Kasumi-1 (cell line): ENCODE data around the gene ARF1.

Experiments used
- DNase-seq, 2 experiments: peaks; one replicate each; lab custom pipeline; 2025; lab: John Stamatoyannopoulos, UW

ARF1 gene

DNA sequence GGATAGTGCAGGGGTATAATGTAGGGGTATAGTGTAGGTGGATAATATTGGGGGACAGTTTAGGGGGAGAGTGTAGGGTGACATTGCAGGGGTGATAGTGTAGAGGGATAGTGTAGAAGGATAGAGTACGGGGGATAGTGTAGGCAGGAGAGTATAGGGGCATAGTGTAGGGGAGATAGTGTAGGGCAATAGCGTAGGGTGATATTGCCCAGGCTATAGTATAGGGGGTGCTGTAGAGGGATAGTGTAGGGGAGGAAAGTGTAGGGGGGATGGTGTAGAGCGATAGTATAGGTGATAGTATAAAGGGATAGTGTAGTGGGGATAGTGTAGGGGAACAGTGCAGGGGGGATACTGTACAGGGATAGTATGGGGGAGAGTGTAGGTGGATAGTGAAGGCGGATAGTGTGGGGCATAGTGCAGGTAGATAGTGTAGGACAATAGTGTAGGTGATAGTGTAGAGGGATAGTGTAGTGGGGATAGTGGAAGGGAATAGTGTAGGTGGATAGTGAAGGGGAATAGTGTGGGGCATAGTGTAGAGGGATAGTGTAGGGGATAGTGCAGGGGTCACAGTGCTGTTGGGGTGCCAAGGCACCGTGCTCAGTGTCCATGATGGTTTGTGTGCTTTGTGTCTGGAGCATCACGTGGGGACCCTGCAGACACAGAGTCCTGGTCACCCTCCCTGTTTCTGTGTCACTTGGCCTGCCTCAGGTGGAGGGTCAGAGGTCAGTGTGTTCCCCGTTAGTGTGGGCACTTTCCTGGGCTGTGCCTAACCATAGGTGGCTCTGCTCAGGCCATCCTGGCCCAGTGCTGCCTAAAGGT, 10.5 kb upstream of the ARF1 start:
- DNase-seq, result no peak

DNA sequence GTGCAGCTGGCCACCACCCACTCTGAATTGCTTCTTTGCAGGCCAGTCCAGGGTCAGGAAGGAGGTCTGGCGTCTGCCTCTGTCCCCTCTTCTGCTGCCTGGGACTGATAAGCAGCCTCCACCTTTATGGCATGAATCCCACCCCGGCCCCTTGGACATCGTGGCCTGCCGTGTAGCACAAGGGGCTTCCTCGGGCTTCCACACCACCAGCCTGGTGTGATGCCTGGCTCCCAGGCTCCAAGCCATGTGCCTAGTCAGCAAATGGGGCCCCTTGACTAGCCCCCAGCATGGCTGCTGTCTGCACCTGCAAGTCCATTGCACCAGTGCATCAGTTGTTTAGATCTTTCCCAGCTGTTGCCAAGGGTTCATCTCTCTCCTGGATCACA, 9.9 kb upstream of the ARF1 start:
- DNase-seq, result no peak

DNA sequence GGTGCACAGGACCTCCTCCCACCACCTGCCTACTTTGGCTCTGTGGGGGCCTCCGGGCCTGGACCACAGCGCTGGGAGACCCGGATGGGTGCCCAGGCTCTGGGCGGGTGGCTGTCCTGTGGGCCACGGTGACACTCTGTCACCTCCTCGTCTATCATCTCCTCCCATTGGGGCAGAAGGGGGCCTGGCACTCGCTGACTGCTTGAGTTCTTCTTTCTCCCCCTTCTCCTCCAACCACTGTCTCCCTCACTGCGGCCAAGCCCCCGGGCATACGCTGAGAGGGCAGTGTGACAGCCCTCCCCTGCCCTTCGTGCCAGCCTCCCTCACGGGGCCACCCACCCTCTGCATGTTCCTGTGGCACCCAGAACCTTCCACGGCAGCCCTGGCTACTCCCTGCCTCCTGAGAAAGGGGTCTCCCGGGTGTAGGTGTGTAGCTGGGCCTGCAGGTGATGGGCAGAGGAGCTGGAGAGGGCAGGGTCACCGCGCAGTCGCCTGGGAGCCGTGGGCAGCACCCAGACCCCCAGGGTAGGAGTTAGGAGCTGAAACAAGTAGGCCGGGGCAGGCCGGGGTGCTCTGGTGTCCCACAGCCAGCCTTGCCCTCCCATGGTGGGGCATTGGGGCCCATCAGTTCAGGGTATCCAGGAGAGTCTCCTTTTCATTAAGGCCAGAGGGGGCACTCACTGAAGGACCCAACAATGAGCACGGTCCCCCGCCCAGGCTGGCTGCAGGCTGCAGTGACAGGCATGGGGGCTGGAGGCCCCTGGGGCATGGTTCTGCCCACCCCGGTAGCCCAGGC, 9.2 kb upstream of the ARF1 start:
- no peak for DNase-seq

DNA sequence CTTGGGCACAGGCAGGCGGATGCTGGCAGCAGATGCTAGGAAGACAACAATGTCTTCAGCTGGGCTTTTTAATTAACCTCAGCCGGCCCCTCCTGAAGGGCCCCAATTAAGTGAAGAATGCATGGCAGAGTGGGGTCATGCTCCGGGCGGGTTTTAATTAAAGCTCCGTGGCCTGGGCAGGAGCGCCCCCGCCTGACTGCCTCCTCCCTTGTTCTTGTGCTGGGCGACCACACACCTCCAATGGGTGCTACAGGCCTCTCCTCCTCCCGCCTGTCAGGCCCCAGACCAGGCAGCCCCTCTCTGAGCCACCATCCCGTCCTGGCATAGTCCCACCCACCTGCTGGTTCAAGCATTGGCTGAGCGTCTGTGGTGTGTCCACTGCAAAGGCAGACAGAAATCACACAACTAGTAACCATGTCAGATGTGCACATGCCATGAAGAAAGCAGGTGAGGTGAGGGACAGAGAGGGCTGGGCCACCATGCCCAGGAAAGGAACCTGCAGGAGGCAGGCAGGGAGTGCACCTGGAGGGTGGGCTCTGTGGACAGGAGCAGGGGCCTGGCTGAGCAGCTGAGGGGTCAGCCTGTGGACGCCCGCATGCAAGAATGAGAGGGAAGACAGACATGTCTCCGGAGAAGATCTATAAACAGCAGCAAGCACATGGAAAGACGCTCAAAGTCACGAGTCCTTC, 8.5 kb upstream of the ARF1 start:
- DNase-seq, result no peak

DNA sequence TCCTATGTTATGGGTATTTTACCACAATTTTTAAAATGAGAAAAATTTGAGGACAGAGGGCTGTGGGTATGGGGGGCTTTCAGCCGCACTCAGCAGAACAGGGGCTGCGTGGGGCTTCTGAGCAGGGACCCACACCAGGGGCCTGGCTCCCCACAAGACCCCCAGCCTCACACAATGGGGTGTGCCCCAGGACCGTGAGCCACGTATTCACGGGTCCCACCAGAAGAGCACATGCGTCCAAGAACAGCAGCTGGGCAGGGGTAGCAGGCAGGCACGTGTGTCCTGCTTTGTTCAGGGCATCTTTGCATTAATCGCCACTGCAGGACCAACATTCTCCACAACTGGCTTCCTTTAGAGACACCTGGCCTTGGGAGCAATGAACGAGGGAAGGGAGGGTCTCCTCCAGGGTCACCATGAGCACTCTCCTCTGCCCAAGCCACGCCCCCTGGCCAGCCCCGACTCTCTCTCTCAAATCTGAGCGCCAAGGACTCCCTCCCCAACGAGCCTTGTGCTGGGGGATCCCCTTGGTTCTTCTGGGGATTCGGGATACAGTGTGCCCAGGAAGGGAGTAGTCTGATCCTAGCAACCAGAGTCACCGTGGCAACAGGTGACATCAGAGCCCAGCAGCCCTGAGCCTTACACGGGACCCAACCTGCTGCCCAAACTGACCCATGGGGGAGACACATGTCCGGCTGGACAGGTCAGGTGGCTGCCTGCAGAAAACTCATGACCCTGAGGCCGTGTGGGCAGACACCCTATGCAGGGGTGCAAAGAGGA, 7.4 kb upstream of the ARF1 start:
- DNase-seq, result no peak

DNA sequence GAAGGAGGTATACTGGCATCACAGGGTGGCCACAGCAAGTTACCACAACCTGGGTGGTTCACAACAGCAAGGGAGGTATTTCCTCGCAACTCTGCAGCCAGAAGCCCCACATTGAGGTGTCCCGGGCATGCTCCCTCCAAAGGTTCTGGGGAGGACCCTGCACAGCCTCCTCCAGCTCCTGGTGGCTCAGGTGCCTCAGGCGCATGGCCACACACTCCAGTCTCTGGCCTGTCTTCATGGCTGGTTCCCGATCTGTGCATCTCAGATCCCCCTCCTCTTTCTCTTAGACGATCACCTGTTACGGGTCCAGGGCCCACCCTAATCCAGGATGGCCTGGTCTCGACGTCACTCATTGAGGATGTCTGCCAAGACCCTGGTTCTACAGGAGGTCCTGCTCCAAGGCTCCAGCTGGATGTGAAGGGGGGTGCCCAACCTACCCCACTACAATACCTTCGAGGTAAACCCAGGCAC, 6.7 kb upstream of the ARF1 start:
- no peak for DNase-seq

DNA sequence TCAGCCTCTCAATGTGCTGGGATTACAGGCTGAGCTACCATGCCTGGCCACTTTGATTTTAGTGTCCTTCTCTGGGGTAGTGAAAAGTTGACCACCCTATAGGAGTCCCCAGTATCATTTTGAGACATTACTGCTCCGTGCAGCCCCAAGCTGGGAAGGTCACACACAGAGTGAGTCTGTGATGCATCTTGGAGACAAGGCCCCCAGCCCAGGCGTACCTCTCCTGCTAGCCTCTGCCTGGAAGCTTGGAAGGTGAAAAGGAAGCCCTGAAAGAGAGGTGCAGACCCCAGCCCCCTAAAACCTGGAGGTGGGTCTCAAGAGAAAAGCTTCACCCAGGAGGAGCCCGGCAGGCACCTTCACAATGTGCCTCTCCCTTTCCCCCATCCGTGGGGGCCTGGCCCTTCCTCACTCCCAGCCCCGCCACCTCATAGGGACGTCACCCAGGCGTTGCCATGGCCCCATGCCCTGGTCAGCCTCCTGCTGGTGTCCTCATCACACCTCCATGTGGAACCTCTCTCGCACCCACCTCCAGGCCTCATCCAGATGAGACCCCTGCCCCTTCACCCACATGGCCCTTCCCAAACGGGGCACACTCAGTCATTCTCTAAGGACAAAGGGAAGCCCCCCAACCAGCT, 5.6 kb upstream of the ARF1 start:
- DNase-seq, result no peak

DNA sequence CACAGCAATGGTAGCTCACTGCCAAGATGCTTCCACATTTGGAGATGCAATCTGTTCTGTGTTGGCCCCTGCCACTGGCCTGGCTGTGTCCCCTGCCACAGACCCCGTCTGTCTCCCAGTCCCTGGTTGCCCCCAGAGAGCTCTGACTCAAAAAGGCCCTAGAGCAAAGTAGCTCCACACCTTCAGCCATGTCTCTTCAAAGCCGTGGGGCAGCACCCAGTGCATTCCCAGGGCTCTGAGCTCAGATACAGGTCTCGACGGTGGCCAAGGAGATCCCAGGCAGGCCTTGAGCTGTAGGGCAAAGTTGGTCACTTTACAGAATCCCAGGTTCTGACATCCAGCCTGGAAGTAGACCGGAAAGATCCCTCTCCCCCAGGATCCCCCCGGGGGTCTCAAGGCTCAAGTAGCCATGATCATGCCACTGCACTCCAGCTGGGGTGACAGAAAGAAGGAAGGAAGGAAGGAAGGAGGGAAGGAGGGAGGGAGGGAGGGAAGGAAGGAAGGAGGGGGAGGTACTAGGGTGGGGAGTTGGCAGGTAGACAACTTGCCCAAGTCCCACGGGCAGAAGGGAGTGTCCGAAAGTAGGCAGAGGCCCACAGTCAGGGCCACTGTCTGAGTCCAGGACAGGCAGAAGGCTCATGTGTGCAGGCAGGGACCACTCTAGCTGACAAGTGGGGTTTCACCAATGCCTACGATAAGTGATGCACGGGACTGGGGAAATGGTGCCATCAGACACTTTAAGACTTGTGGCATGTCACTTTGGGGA, 4.8 kb upstream of the ARF1 start:
- no peak for DNase-seq

DNA sequence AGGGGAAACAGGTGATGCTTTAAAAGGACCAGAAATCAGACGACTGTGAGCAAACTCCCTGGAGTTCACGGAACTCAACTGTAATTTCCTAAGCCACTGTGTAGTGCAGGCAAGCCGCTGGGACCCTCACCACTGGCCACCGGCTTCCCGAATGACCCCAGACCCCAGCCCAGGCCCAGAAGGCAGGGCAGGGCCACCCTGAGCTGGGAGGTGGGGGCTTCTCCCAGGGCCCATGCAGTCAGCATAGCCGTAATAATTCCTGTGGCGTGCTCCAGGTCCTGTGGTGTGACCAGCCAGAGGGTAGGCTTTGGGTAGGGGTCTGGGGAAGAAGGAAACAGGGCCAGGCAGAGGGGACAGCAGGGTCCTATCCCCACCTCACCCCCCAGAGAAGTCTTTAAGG, 3.5 kb upstream of the ARF1 start:
- no peak for DNase-seq

DNA sequence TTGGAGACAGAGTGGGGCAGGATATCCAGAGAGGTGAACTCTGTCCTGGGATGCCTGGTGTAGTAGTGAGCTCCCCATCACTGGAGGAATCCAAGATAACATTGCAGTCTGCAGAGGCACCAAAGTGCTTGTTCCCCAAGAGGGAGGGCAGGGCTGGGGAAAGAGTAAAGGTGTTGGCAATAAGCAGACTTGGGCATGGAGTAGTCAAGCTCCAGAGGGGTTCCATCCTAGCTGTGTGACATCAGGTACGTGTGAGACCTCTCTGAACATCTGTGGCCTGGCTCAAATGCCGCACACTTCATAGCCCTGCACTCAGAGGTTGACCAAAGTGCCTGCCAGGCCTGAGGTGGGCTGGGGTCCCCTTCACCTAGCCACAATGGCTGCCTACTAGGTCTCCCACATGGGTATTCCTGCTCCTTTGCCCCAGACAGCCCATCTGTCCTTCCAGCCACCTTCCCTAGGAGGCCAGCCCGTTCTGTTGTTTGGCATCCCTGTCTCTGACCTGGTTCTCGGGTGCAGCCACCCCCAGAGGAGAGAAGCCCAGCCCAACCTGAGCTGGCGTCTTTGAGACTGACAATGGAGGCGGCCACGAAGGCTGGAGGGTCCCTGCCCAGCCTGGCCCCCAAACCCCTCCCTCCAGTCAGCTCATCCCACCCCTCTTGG, 2.8 kb upstream of the ARF1 start:
- no peak for DNase-seq

DNA sequence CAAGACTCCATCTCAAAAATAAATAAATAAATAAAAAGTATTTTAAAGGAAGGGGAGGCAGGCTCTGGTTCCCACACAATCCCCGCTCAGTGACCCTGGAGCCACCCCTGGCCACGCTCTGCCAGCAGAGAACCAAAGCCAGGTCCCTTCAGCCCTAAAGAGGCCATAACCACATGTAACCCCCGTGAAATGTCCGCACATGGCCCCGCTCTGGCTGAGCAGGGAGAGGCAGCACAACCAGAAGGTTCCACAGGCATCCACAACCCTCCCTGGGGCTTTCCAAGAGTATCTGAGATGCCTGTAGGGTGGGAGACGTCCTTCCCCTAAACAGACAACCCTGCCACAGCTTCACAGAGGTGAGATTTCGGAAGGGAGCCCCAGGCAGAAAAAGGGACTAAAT, 1.4 kb upstream of the ARF1 start:
- DNase-seq, result no peak

DNA sequence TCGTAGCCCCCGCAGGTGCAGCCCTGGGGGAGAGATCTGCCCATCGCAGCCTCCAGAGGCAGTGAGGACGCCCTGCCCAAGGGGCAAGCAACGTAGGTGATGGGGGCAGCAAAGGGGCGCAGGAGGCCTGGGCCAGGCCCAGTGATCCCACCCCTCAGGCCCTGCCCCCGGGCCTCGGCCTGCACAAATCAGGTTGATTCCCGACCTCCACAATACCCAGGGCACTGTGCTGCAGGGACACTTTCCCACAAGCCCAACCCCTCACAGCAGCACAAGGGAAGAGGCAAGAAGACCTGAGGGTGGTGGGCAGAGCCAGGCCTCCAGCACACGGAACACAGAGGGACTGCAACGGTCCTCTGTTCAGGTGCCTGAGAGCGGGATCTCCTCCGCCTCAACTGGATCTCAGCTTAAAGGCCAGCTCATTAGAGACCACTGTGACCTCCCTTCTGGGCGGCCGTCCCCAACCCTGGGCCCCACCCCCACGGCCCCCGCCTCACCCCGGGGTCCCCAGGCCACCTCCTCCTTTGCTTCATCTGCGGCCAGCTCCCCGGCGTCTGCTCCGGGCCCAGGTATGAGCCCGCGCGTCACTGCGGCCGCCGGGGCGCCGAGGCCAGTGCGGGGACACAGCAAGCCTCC, 812 bp upstream of the ARF1 start:
- DNase-seq, result no peak

DNA sequence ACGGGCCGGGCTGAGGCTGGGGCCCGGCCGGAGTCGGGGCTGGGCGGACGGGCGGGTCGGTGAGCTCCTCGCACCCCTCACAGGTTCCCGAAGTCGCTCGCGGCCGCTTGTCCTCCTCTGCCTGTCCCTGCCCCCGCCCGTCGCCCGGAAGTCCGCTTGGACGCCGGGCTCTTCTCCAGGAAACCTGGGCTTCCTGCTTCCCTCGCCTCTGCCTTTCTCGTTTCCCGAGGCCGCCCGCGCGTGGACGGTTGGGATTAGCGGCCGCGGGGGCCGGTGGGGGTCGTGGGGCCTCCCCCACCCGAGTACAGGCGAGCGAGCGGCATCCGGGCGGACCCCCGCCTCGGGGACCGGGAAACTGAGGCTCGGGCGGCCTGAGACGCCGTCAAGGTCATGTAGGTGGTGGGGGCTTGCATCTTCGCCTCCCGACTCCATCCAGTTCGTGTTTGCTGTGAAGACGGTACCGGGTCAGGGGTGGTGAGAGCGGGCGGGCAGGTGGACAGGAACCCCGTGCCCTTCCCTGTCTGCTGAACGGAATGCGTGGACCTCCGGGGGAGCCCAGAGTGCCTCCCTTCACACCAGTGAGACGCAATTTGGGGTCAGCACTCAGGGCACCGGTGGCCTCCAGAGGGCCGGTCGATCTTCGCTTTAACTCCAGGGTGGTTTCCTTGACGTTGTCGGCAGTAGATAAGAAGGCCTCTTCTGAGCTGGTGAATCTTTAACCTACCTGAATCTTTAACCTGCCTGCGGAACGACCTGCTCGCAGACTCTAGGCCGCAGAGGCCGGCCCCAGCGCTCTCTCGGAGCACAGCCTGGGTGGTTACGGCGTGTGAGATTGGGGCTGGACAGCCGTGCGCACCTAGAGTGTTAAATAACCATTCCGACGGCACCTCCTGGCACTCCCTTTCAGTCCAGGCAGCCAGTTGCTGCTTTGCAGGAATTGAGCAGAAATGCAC, 686 bp downstream of the ARF1 start:
- DNase-seq, result no peak

DNA sequence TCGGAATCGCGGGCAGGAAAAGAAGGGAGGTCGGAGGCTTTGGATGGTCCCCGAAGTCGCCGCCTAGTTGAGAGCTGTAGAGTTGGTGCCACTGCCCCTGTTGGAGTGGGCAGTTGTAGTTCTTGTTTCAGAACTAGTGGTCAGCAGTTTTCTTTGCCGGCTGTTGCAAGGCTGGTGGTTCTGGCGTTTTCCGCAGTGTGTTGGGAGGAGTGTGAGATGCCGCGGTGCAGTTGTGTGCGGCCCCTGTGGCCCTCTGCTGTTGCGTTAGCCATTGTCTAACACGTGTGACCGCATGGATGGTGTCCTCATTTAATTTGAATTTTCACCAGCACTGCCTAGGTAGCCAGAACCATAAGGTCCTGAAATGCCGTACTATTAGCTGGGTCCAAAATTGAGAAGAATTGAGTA, 1.4 kb downstream of the ARF1 start:
- no peak for DNase-seq

DNA sequence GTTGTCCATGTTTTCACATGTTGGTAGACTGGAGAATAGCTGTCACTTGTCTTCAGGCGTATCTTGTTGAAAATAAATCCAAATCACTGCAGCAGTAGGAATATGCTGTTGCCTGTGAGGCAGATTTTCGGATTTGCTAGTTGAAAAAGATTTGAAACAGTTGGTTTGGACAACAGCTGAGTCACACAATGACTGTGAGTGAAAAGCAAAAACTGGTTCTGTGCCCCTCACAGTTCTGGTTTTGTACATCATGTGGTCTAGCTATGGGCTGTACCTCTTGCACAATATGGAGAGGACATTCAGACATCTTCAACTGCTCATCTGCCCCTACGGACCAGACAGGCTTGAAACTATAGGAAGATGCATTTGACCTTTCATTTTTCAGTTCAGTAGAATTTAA, 1.8 kb downstream of the ARF1 start:
- DNase-seq, result no peak

DNA sequence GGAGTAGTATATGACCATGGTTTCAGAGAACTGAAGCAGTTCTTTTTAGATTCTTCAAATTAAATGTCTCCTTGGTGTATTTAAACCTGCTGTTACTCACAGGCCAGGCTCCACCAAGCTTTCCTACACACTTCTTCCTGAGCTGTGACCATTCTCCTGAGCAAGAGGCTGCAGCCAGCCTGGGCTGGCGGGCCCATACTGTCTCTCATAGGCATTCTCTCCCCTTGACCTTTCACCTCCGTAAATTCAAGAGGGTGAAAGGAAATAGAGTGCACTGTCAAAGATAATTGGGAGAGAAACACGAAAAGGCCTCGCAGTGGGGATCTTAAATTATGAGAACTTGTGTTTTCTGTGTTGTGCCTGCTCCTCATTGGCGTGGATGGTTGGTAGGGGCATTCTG, 2.3 kb downstream of the ARF1 start:
- DNase-seq, result no peak

DNA sequence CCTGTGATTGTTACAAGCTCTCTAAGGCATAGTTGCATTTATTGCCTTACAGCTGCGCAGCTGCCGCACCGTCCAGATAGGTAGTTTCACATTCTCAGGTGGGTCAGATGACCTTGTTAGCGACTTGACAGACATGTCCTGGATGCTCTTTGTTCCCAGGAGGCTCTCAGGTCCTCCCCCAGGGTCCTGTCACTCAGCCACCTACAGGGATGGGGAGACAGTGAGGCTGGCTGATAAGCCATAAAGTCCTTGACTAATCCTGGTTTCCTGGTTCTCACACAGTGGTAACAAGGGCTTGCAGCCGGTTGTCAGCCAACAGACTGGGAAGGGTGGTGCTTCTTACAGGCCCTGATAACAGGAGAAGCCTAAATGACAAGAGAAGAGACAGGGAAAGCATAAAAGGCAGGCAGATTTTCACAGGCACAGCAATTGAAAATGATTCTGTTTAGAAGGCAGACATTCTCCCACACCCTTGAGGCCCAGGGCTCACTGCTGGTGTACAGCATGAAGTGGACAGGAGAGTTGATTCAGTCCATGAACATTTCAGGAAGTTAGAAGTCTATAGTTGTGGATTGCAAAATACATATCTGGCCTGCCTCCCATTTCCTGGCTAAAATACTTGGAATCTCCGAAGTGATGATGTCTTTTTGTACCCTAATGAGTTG, 2.9 kb downstream of the ARF1 start:
- DNase-seq, result peak; percentile 11 to 17

DNA sequence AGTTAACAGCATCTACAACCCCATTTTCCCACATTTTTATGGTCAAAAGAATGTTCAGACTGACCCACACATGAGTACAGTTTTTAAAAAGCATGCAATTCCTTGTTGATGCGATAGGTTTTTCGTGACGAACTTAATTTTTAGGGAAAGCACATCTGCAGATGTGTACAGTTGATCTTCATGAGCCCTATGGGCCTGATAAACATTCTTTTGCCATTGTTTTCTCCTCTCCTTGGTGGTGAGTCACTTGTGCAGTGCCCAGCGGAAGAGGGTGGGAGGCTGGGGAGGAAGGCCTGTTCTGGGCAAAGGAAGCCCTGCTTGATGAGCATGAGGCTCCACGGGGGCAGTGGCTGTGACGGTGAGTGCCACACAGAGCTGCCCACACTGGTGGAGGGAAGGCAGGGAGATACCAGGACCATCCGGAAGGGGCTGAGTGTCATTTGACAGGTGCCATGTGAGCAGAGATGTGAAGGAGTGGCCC, 5.3 kb downstream of the ARF1 start:
- peak; percentile 63 to 71 for DNase-seq
